Colon (tissue), 2 donors: ENCODE data around the gene EPN2.
"Not testable (repeated sequence)": the region's sequence is repeated elsewhere in the genome, so short reads cannot be mapped to it uniquely, and the experiment has no call there.

Source experiments
- FAIRE-seq: peaks from 2 replicates; lab custom pipeline; 2012; peaks lifted over from hg19 to GRCh38; lab: Jason Lieb, UNC
- donor health status: control.
- donor health status: control.

The EPN2 gene

DNA sequence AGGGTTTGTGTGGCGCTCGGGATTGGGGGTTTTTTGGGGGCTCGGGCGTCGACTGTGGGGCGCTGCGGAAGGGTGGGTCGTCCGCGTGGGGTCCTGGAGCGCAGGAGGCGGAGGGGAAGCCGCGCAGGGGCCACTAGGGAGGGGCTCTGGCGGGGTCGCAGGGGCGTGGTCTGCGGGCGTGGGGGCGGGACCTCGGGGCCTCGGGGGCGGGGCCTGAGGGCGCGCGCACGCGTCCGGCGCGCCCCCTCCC is at the start of gene EPN2:
Gene EPN2, plus strand, starts transcription at position 228 of the 250 bp plus-strand sequence. CDS start 45,754 bp downstream, outside the sequence.
- FAIRE-seq, result not testable (repeated sequence)

DNA sequence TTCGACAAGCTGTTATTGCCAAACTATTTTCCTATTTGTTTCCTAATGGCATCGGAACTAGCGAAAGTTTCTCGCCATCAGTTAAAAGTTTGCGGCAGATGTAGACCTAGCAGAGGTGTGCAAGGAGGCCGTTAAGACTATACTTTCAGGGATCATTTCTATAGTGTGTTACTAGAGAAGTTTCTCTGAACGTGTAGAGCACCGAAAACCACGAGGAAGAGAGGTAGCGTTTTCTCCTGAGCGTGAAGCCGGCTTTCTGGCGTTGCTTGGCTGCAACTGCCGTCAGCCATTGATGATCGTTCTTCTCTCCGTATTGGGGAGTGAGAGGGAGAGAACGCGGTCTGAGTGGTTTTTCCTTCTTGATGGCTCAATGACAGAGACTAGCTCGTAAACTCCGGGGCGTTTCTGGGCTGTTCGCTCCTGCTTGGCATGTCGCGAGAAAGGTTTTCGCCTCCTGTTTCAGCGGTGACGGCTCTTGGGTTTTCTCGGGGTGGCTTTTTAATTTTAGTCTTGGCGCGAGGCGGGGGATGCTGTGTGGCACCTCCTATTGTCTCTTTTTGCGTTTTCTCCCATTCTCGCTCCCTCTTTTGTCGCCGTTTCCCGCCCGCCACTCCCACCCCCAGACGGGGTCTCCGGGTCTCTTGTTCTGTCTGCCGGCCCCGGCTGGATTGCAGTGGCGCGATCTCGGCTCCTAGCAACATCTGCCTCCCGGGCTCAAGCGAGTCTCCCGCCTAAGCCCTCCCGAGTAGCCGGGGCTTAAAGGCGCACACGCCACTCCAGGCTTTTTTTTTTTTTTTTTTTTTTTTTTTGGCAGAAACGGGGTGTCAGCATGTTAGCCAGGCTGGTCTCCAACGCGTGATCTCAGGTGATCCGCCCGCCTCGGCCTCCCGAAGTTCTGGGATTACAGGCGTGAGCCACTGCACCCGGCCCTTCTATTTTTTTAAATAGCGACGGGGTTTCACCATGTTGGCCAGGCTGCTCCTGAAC is 49.0 kb upstream of the EPN2 start:
- not testable (repeated sequence) for FAIRE-seq

DNA sequence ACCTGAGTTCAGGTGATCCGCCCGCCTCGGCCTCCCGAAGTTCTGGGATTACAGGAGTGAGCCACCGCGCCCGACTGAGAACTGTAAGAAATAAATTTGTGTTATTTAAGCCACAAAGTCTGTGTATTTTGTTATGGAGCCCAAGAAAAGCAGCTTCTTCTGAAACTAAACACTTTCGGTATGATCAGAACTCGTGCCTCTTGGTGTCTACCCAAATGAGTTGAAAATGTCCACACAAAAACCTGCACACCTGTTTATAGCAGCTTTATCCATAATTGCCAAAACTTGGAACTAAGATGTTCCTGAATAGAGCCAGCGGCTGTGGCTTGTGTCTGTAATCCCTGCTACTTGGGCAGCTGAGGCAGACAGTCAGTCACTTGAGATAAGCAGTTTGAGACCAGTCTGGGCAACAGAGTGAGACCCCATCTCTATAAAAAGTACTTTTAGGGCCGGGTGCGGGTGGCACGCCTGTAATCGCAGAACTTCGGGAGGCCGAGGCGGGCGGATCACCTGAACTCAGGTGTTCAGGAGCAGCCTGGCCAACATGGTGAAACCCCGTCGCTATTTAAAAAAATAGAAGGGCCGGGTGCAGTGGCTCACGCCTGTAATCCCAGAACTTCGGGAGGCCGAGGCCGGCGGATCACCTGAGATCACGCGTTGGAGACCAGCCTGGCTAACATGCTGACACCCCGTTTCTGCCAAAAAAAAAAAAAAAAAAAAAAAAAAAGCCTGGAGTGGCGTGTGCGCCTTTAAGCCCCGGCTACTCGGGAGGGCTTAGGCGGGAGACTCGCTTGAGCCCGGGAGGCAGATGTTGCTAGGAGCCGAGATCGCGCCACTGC is 48.1 kb upstream of the EPN2 start:
- FAIRE-seq, result not testable (repeated sequence)

DNA sequence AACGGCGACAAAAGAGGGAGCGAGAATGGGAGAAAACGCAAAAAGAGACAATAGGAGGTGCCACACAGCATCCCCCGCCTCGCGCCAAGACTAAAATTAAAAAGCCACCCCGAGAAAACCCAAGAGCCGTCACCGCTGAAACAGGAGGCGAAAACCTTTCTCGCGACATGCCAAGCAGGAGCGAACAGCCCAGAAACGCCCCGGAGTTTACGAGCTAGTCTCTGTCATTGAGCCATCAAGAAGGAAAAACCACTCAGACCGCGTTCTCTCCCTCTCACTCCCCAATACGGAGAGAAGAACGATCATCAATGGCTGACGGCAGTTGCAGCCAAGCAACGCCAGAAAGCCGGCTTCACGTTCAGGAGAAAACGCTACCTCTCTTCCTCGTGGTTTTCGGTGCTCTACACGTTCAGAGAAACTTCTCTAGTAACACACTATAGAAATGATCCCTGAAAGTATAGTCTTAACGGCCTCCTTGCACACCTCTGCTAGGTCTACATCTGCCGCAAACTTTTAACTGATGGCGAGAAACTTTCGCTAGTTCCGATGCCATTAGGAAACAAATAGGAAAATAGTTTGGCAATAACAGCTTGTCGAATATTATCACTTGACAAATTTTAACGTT is 47.3 kb upstream of the EPN2 start:
- FAIRE-seq, result not testable (repeated sequence)

DNA sequence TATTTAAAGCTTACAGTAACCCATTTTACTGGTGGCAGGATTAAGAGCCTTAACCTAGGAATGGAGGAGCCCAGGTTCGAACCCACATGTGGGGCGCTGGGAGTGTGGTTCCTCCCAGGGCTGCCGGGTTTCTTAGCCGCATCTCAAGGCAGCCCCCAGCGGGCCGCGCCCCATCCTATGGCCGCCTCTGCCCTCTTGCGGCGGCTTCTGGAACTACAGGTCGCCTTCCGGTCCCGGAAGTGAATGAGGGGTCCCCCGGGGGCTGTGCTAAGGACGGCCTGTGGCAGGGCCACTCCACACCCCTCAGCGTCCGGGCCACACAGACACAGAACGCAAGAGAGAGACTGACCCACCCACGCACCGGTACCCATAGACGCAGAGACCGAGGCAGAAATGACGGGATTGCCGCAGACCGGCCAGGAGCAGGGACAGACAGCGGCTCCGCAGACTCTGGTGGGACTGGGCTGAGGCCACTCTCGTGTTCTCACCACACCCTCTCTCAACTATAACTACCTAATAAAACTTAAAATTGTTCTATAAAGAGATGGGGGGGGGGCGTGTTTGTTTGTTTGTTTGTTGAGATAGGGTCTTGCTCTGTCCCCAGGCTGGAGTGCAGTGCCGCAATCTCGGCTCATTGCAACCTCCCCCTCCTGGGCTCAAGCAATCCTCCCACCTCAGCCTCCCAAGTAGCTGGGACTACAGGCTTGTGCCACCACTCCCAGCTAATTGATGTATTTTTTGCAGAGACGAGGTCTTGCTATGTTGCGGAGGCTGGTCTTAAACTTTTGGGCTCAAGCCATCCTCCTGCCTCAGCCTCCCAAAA is 40.6 kb upstream of the EPN2 start:
- not testable (repeated sequence) for FAIRE-seq

DNA sequence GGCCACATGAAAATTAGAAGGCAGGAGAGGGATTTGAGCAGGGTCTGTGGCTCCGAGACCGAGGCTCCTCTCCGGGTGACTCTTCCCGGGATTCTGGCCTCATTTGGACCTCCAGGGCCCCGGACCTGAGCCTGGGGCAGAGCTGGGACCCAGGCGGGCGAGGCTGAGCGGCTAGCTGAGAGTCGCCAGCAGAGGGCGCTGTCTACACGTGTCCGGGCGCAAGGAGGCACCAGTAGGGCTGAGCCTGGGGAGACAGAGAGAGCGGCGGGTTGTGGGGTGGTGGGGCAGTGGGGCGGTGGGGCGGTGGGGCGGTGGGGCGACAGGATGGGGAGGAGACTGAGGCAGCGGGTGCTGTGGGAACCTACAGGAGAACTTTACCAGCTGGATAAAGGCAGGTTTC is 34.7 kb upstream of the EPN2 start:
- FAIRE-seq, result not testable (repeated sequence)

DNA sequence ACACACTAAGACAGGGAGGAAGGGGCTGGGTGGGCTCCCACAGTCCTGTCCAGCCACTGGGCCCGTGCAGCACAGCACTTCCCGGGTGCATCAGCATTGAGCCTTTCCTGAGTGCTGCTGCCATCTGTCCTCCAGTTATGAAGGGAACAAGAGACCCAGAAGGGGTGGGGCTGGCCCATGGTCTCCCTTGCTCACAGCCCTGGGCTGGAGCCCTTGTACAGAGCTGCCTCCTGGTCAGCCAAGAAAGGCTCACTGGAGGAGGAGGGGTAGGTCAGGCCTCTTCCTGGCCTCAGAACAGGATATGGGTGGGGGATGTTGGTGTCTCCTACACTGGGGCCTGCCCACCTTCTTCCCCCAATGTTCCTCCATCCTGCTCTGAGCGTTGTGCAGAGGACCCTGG is 33.7 kb upstream of the EPN2 start:
- FAIRE-seq, result not testable (repeated sequence)

DNA sequence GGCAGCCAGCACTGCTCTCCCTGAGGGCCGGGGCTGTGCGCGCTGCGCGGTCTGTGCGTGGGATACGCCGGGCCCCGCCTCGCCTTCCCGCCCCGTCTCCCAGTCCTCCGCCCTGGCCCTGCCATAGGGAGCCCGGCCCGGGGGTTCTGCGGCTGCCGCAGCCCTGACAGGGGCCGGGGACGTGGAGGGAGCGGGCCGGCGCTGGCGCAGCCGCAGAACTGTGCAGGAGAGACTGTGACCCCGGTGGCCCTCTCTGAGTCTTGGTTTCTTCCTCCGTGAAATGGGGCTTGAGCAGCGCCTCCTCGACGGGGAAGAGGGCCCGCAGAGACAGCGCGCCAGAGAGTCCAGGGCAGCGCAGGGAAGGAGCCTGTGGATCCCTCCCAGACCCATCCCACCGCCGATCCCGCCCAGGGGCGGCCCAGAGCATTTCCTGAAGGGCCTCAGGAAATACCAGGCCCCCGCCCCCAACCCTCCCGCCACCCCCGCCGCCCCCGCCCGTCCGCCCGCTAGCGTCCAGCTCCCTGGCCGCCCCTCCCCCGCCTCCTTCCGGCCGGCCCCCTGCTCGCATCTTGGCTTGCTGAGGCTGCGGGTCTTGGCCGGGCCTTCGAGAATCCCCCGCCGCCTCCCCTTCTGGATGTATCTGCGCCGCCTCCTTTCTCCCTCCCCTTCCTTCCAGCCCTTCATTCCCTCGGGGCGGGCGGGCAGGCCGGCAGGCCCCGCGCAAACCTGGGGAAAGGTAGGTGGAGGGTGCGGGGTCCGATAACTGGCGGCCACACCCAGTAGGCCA is 21.9 kb upstream of the EPN2 start:
- not testable (repeated sequence) for FAIRE-seq

DNA sequence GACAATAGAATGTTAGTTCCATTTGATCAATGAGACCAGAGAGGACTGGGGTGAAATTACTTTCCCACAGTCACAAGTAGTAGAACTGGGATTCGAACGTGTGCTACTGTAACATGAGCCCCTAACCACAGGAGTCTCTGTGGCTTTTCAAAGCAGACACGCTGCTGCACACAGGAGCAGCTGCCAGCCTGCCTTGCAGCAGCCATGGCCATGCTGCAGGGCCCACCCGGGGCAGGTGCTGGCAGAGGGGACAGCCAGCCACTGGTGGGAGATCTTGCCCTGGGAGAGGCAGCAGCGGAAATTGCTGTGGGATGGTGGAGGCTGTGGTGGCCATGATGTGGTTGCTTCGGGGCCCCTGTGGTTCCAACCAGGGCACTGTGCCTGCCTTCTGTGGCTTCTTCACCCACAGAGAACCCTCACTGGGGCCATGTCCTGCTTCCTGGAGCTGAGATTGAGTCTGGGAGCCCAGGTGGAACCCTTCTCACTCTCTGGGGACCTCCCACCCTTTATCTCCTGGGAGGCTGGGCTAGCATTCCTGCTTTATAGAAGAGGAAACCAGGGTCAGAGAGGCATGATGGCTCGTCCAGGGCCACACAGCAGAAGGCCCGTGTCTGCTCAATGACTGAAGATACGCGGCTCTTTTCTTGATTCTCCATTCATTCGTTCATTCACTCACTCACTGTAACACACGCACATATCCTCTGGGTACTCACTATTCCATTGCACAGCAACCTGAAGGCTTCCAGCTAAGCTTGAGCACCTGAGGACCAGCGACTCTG is 20.8 kb upstream of the EPN2 start:
- FAIRE-seq, result not testable (repeated sequence)

DNA sequence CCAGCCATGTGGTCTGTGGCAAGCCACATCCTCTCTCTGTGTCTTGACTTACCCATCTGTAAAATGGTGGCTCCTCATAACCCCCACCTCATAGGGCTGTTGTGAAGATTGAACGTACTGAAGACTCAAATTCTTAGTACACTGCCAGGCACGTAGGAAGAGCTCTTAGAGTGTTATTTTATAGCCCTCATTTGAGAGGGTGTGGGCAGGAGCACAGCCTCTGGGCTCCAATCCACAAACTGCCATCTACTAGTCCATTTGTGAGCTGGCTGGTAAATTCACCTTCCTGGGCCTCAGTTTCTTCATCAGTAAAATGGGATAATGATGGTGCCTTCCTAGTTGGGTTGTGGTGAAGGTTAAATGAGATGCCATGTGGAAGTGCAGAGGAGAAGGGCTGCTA is 18.3 kb upstream of the EPN2 start:
- not testable (repeated sequence) for FAIRE-seq

DNA sequence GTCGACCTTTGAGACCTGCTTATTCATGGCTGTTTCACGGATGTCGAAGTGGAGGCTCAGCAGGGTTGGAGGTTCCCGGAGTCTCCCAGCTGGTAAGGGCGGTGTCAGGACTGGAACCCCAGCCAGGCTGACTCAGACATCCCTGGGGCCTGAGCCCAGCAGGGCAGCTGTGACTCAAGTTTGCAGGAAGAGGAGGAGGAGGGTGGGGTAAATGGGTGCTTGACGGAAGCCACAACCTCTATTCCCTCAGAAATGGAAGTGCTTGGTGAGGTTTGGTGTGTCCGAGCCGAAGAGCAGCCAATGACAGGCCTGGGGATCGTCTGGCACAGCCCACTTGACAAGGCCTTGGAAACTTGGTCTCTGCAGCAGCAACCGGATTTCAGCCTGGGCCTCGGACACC is 17.8 kb upstream of the EPN2 start:
- not testable (repeated sequence) for FAIRE-seq

DNA sequence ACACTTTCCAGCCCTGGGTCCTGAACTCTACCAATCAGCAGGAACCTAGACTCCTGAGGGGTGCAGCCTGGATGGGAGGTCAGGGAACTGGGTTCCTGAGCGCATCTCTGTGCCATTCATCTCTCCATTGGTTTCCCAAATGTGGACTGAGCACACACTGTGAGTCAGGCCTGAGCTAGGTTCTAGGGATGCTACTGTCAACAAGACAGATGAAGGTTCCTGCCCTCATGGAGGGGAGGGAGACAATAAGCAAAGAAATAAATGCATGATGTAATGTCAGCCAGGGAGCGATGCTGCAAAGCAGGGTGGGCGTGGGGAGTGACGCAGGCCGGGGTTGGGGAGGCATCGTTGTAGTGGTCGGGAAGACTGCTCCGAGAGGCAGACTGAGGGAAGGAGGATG is 17.0 kb upstream of the EPN2 start:
- FAIRE-seq, result not testable (repeated sequence)

DNA sequence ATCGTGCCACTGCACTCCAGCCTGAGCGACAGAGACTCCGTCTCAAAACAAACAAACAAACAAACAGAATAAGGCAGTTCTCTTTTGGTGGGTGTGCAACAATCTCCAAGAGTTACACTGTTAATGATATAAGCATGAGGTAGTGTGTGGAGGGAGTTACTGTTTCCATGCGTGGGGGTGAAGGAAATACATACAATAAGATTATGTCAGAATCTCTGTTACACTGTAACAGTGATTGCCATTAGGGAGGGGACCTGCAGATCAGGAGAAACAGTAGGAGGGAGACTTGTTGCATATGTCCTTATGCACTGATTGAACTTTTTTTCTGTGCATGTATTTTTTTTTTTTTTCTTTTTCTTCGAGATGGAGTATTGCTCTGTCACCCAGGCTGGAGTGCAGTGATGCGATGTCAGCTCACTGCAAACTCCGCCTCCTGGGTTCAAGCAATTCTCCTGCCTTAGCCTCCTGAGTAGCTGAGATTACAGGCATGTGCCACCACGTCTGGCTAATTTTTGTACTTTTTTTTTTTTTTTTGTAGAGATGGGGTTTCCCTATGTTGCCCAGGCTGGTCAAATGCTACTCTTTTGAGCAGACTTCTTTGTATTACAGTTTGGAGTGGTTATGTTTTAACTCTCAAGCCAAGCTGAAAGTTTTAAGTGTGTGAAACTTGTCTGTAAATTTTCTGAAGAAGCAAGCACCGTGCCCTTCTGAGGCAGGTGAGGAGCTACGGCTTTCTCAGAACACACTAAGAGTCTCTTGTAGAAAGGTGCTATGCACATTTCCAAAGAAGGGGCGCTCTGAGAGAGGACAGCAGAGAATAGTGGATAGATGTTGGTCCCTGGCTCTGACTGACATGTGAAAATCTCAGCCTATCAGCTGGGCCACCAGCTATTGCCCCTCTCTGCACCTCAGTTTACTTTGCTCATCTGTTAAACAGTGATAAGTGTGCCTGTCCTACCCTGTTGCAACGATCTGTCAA is 10.3 kb upstream of the EPN2 start:
- FAIRE-seq, result not testable (repeated sequence)

DNA sequence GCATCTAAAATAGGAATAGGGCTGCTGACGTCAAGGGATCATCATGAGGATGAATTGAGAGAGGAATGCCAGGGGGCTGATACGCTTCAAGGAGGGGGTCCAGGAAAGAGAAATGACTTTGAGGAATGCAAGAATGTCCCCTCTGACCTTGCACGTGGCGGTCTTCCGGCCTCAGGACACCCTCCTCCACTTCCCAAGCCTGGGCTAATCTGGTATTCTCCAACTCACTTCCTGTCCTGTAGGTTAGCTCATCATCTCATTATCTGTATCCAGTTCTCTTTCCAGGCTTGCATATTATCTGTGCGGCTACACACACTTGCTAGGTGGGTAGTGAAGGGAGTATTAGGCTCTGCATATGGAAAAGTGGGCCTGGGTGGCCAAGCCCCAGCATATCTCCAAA is 2.5 kb upstream of the EPN2 start:
- FAIRE-seq, result not testable (repeated sequence)

DNA sequence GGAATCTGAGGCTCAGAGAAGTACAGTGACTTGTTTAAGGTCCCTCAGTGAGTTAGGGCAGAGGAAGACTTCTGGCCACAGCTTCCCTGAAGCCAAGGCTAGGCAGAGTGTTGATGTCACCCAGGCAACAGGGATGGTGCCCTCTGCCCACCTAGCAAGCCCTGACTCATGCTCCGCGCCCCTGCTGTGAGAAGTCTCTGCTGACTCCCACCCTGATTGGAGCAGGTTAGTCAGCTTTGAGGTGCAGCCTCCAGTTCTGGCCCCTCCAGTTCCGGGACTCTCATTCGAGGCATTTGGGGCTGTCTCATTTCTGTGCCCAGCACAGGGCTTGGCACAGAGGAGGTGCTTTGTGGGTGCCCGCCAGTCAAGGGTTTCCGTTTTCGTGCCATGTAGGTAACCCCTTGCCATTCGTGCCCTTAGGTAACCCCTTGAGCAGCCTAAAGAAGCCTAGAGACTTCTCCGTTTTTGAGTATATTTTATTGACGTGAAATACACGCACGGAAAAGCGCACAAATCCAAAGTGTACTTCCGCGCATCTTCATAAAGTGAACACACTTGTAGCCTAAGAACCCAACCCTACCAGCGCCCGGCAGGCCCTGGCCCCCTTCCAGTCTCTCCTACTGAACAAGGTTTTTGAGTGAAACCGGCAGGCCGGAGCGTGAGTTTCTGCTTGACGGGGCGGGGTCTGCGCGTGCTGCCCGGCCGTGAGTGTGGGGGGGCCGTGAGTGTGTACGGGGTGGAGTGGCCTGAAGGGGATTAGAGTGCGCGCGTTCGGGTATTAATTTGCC is 621 bp upstream of the EPN2 start:
- FAIRE-seq, result not testable (repeated sequence)

DNA sequence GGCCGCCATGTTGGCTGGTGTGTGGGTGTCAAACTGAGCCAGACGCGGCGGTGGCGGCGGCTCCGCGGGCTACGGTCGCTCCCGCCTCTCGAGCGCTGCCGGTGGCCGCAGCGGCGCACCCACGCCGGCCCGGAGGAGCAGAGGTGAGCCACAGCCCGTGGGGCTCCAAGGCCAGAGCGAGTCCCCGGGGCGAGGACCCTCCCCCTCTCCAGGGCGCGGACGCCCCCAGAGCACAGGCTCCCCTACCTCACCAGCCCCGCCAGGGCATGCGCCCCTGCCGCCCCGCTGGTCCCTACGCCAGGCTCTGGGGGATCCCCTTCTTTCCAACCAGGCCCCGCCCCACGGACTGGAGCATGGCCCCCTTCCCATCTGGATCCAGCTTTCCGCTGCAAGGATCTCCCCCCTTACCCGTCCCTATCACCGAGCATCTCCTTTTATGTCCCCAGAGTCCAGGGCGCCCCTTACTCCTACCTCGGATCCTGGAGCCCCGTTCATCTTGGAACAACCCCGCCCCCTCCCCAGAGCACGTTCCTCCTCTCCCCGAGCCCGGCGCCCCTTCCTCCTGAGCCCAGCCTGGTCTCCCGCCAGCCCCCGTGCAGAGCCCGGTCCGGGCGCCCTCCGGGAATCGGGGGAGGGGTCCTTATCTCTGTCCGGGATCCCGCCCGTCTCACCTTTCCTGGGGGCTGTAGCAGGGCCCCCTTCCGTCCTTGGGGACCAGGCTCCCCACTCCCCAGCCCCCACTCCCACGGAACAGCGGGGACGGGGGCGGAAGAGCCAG is 412 bp downstream of the EPN2 start:
- no peak for FAIRE-seq

DNA sequence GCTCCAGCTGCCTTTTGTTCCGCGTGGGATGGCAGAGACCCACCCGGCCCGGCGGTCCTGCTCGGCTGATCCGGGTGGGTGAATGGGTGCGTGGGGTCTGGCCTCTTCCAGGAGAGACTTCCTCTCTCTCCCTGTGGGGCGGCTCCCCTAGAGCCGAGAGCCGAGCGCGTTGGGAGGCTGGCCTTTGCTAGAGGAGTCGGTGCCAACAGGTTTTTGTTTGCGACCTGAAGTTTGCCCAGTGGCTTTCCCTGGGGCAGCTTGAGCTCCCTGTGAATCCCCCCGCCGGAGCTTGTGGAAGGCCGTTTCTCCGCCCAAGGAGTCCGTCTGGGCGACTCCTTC is 970 bp downstream of the EPN2 start:
- no peak for FAIRE-seq
